SU-DHL-6 (cell line): ENCODE results near the gene ARL4A.
"Not testable (repeated sequence)": the region's sequence is repeated elsewhere in the genome, so short reads cannot be mapped to it uniquely, and the experiment has no call there.

Experiments
- H2AFZ ChIP-seq: fragments of 200-600 bp; sonication (generic); 2 replicates; pipeline ENCODE4 v1.6.1; 2014; ENCODE audit warnings: low read depth, mild to moderate bottlenecking, moderate library complexity, mixed read lengths, antibody characterized with exemption, low read length; ENCODE audit not compliant: severe bottlenecking
- H3F3A ChIP-seq: fragments of 200-600 bp; shearing (Covaris generic); 2 replicates; pipeline ENCODE4 v1.6.0; 2016; ENCODE audit warnings: antibody characterized with exemption, mild to moderate bottlenecking; ENCODE audit not compliant: insufficient read depth
- H3K27ac ChIP-seq: fragments of 200-600 bp; sonication (generic); 2 replicates; pipeline ENCODE4 v1.5.1; 2016; ENCODE audit warnings: low read depth, mild to moderate bottlenecking, low read length, moderate library complexity, mixed read lengths
- H3K27me3 ChIP-seq: fragments of 200-600 bp; sonication (generic), shearing (Covaris generic); 2 replicates; pipeline ENCODE4 v1.6.0; 2014; ENCODE audit warnings: mild to moderate bottlenecking, low read length
- H3K36me3 ChIP-seq: fragments of 200-600 bp; sonication (generic); 2 replicates; pipeline ENCODE4 v1.6.1; 2014; ENCODE audit warnings: mild to moderate bottlenecking, low read length, mixed read lengths
- H3K4me2 ChIP-seq: fragments of 300-600, 200-600 bp; shearing (Covaris generic), sonication (generic); 2 replicates; pipeline ENCODE4 v1.6.0; 2014; ENCODE audit warnings: low read length, low read depth, mild to moderate bottlenecking; ENCODE audit not compliant: poor library complexity, severe bottlenecking
- H3K4me3 ChIP-seq: fragments of 200-600 bp; sonication (generic); 2 replicates; pipeline ENCODE4 v1.5.1; 2014; ENCODE audit warnings: antibody characterized with exemption, low read length, mild to moderate bottlenecking, mixed read lengths; ENCODE audit not compliant: insufficient read depth, poor library complexity, severe bottlenecking
- H3K79me2 ChIP-seq: fragments of 200-600 bp; sonication (generic); 2 replicates; pipeline ENCODE4 v1.6.1; 2014; ENCODE audit warnings: mild to moderate bottlenecking, low read length, moderate library complexity; ENCODE audit not compliant: insufficient read depth
- H3K9ac ChIP-seq: fragments of 200-600 bp; sonication (generic); 2 replicates; pipeline ENCODE4 v1.7.0; 2014; ENCODE audit warnings: mild to moderate bottlenecking, low read length
- H3K9me2 ChIP-seq: fragments of 200-600 bp; sonication (generic); replicated peaks from 2 replicates; pipeline ENCODE4 v1.6.1; 2014; ENCODE audit warnings: low read length; ENCODE audit not compliant: insufficient read depth
- H3K9me3 ChIP-seq: fragments of 200-600 bp; sonication (generic); 2 replicates; pipeline ENCODE4 v1.6.1; 2014; ENCODE audit warnings: low read length, mixed read lengths; ENCODE audit not compliant: insufficient read depth
- H4K20me1 ChIP-seq: fragments of 200-600 bp; sonication (generic); 2 replicates; pipeline ENCODE4 v1.6.1; 2014; ENCODE audit warnings: low read depth, mild to moderate bottlenecking, antibody characterized with exemption, low read length, moderate library complexity, mixed read lengths
- EZH2phosphoT487 ChIP-seq: fragments of 200-600 bp; sonication (generic), shearing (Covaris generic); conservative IDR thresholded peaks from 2 replicates; pipeline ENCODE4 v1.6.1; 2018; ENCODE audit warnings: mild to moderate bottlenecking, antibody characterized with exemption, low read length, moderate library complexity, mixed read lengths
- TF ChIP-seq, protein P1 (sequence below): fragments of 200-600 bp; sonication (generic); IDR thresholded peaks from one replicate; pipeline ENCODE4 v1.5.1; 2017; ENCODE audit warnings: antibody characterized with exemption, mild to moderate bottlenecking, low read length, moderate library complexity; ENCODE audit not compliant: insufficient read depth, poor library complexity, severe bottlenecking

ARL4A gene

GRCh38 chr7:12650080-12650479 is 37.4 kb upstream of the ARL4A start:
- no peak overlapping the region for H3K4me3 ChIP-seq
- TF ChIP-seq, protein P1, sequence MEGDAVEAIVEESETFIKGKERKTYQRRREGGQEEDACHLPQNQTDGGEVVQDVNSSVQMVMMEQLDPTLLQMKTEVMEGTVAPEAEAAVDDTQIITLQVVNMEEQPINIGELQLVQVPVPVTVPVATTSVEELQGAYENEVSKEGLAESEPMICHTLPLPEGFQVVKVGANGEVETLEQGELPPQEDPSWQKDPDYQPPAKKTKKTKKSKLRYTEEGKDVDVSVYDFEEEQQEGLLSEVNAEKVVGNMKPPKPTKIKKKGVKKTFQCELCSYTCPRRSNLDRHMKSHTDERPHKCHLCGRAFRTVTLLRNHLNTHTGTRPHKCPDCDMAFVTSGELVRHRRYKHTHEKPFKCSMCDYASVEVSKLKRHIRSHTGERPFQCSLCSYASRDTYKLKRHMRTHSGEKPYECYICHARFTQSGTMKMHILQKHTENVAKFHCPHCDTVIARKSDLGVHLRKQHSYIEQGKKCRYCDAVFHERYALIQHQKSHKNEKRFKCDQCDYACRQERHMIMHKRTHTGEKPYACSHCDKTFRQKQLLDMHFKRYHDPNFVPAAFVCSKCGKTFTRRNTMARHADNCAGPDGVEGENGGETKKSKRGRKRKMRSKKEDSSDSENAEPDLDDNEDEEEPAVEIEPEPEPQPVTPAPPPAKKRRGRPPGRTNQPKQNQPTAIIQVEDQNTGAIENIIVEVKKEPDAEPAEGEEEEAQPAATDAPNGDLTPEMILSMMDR, result no peak
- TF ChIP-seq EZH2phosphoT487, result no peak
- H3K9me2 ChIP-seq, result no peaks in the 10 kb centered on the region
- H3K9me3 ChIP-seq, result no peaks in the 10 kb centered on the region
- H3F3A ChIP-seq, result no peaks in the 10 kb centered on the region
- no peak overlapping the region for H3K4me2 ChIP-seq
- H3K27ac ChIP-seq, result no peak overlapping the region
- no peaks in the 10 kb centered on the region for H3K36me3 ChIP-seq
- H3K9ac ChIP-seq, result no peak overlapping the region
- H3K27me3 ChIP-seq, result no peaks in the 10 kb centered on the region
- no peaks in the 10 kb centered on the region for H3K79me2 ChIP-seq
- no peaks in the 10 kb centered on the region for H4K20me1 ChIP-seq
- no peak overlapping the region for H2AFZ ChIP-seq

DNA sequence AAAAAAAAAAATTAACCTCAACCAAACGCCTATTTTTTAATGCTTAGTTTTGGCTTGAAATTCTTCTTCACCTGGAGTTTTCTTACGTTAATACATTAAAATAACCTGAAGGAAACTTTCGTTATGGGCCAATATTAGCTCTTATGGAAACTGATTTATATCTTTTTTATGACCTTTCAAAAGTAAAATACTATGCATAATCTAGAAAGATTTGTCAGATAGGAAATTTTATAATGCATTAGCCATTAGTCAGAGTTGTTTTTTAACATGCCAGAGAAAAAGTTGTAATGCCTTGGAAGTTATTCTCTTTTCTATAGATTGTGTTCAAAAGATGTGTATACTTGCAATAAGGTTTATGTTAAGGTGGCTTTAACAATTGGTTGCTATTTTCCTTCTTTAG is 34.3 kb upstream of the ARL4A start:
- Histone ChIP-seq H3K79me2 (no peaks in the 10 kb centered on the region), H3K36me3 (no peaks in the 10 kb centered on the region), H2AFZ (no peak overlapping the region), H3F3A (no peaks in the 10 kb centered on the region), H3K27ac (no peak overlapping the region), H3K4me3 (no peak overlapping the region), H3K9me3 (no peaks in the 10 kb centered on the region), H4K20me1 (no peaks in the 10 kb centered on the region), H3K9ac (no peak overlapping the region), H3K27me3 (no peaks in the 10 kb centered on the region), H3K4me2 (no peak overlapping the region), H3K9me2 (no peaks in the 10 kb centered on the region)
- TF ChIP-seq, protein P1, result no peak
- TF ChIP-seq EZH2phosphoT487, result no peak

GRCh38 chr7:12653518-12653917 is 33.9 kb upstream of the ARL4A start:
- H4K20me1 ChIP-seq, result no peaks in the 10 kb centered on the region
- no peaks in the 10 kb centered on the region for H3K9me3 ChIP-seq
- H3K4me3 ChIP-seq, result no peak overlapping the region
- no peaks in the 10 kb centered on the region for H3K9me2 ChIP-seq
- no peaks in the 10 kb centered on the region for H3K79me2 ChIP-seq
- no peaks in the 10 kb centered on the region for H3K27me3 ChIP-seq
- no peak overlapping the region for H3K4me2 ChIP-seq
- TF ChIP-seq, protein P1, result no peak
- TF ChIP-seq EZH2phosphoT487, result no peak
- H2AFZ ChIP-seq, result no peak overlapping the region
- H3K36me3 ChIP-seq, result no peaks in the 10 kb centered on the region
- no peak overlapping the region for H3K27ac ChIP-seq
- no peak overlapping the region for H3K9ac ChIP-seq
- H3F3A ChIP-seq, result no peaks in the 10 kb centered on the region

GRCh38 chr7:12655161-12655560 is 32.3 kb upstream of the ARL4A start:
- no peaks in the 10 kb centered on the region for H3K27me3 ChIP-seq
- H3K4me2 ChIP-seq, result no peak overlapping the region
- TF ChIP-seq, protein P1, result no peak
- TF ChIP-seq EZH2phosphoT487, result no peak
- H3K4me3 ChIP-seq, result no peak overlapping the region
- H2AFZ ChIP-seq, result no peak overlapping the region
- H4K20me1 ChIP-seq, result no peaks in the 10 kb centered on the region
- no peaks in the 10 kb centered on the region for H3F3A ChIP-seq
- H3K27ac ChIP-seq, result no peak overlapping the region
- H3K79me2 ChIP-seq, result no peaks in the 10 kb centered on the region
- H3K9me3 ChIP-seq, result no peaks in the 10 kb centered on the region
- no peaks in the 10 kb centered on the region for H3K36me3 ChIP-seq
- no peaks in the 10 kb centered on the region for H3K9me2 ChIP-seq
- H3K9ac ChIP-seq, result no peak overlapping the region

GRCh38 chr7:12660423-12660822 is 27.0 kb upstream of the ARL4A start:
- not testable (repeated sequence) for H3K4me2 ChIP-seq, H3K4me3 ChIP-seq, H3K9me3 ChIP-seq, H3K27me3 ChIP-seq, H2AFZ ChIP-seq, H3K36me3 ChIP-seq, H3K9me2 ChIP-seq, H3F3A ChIP-seq, H3K27ac ChIP-seq, H3K9ac ChIP-seq, H4K20me1 ChIP-seq, H3K79me2 ChIP-seq
